NCI-H82 treated with DMSO at 0.1 percent for 48 hours (cell line): ENCODE results near the gene C2CD4A.

Experiments used
- DNase-seq: peaks from one replicate; lab custom pipeline; 2025; ENCODE audit not compliant: unreplicated experiment; lab: John Stamatoyannopoulos, UW

The C2CD4A gene

DNA sequence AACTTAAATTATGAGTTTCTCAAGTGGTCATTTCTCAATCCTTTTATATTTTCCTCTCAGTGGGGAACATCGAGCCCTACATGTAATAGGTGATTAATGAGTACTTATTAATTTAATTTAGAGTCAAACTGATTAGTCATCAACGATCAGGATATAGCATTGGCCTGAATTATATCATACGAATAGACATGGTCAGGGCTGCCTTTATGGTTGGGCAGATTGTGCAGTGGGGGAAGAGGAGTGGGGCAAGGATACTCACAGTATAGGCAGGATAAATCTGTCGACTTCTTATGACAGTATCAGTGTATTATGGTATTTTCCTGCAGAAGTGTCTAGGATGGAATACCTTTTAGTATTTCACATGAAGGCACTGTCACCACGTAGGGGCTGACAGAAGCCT is 27.0 kb downstream of the C2CD4A start:
- no peak for DNase-seq

DNA sequence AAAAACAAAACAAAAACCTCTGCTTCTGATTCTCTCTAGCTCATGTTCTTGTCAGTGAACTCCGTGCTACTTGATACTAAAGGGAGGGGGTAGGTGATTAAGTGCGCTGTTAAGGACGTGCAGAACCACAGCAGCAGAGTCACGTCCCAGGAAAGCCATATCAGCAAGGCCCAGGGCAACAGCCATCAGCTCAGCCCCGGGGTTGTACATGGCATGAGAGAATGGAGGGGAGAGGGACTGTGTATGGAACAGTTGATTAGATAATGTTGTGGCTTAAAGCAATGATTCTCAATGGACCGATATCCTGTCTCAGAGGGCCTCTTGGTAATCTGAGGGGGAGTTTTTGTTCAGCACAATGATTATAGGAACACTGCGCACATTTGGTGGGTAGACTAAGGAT is 27.6 kb downstream of the C2CD4A start:
- DNase-seq, result no peak

DNA sequence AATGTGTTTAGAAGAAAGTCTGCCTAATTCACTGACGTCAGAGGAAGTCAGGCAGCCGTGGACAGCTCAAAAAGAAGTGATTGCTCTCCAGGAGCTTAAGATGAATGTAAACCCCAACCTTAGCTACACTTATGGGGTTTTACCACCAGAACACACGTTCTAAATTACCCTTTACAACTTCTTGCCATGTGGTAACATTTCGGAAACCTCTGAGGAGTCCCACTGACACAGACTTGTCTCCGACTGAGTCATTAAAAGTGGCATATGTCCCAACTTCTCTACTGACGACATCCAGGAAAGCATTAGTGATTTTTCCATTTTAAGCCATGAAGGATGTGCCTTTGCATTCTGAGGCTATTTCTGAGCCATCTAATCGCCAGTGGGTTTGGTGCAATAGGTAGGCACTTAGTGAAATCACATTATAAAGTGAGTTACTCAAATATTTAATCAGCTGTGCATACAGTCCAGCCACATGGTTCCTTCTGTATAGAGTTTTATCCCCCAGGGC is 32.4 kb downstream of the C2CD4A start:
- no peak for DNase-seq

DNA sequence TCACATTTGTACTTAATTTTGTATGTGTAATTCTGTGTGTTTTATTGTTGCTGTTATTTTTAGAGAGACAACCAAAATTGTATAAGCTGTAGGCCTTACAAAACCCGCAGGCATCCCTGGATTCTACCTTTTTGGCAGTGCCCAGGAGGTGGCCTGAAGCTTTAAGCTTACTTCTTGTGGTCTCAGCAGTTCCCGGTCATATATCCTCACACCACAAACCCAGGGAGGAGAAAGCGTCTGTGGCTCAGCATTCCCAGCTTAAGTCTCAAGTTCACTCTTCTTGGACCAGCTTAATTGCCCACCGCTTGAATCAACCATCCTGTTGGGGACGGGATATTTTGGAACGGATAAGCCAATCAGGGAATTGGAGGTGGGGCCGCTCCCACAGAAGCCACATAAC is 36.7 kb downstream of the C2CD4A start:
- no peak for DNase-seq

DNA sequence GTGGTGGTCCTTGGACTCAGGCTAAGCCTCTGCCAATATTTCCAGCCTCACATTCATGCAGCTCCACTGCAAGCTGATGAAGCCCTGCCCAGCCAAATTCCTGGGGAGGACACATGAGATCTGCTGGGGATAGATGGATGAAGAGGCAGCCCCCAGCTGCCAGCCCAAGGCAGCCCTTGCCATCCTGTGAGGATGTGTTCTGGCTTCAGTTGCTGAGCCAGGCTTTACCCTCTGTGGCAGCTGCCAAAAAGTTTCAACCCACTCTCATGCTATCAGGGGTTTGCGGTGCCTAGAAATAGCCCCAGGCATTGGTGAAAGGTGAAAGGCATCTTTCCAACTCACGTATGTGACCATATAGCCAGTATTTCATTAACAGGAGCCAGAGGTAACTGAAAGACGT is 37.6 kb downstream of the C2CD4A start:
- no peak for DNase-seq

DNA sequence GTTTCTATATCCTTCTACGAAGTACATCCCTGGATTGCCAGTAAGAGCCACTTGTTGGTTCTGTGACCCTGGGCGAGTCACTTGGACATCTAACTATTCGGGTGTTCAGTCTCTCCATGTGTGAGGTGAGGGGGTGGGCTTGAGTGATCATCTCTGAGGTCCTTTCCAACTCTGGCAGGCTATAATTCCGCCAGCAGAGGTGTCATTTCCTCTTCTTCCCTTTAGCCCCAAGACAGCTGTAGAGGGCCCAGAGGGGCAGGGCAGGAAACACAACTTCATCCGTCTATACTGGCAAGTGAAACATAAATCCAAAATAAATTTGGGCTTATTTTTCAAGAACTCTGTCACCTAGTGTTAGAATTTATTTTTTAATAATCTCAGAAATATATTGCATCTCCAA is 38.1 kb downstream of the C2CD4A start:
- no peak for DNase-seq

DNA sequence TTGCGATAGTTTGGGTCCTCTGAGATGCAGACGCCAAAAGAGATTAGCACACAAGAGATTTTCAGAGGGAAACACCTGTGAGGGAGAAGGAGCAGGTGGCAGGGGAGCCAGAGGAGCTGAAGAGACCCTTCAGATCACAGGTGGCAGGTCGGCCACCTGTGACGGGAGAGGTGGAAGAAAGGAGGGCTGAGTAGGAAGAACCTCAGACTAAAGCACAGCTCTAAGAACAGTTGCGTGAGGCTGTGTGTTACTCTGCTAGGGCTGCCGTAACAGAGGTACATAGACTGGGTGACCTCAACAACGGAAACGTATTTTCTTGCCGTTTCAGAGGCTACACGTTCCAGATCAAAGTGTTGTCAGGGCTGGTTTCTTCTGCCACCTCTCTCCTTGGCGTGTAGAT is 38.5 kb downstream of the C2CD4A start:
- DNase-seq, result no peak

DNA sequence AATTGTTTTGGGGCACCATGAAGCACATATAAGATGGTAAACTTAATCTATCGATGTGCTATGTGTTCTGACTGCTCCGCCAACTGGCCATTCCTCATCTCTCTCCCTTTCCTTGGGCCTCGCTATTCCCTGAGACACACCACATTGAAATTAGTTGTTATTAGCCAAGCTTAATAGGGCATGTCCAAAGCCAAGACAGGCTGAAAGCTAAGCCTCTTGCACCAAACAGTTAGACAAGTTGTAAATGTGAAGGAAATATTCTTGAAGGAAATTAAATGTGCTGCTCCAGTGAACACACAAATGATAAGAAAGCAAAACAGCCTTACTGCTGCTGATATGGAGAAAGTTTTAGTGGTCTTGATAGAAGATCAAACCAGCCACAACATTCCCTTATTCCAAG is 39.3 kb downstream of the C2CD4A start:
- no peak for DNase-seq

DNA sequence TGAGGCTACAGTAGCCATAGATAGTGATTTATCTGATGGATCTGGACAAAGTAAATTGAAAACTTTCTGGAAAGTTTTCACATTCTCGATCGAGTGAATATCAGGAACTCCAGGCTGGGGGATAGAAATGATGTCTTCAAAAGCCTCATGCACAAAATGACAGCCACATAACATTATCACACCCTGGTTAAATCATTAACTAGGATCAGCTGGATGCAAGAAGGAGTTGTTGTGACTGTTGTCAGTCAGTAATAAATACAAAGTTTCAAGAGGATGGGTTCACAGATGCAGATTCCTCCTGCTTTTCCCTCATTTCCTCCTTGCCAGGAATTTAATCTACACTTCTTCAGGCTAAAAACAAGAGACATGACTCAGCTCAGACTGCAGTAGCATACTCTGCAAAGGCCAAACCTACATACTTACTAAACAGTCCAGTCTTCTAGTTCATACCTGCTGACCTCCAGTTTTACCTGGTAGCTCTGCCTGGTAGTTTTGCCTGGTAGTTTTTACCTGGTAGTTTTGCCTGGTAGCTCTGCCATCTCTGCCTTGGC is 40.9 kb downstream of the C2CD4A start:
- no peak for DNase-seq

DNA sequence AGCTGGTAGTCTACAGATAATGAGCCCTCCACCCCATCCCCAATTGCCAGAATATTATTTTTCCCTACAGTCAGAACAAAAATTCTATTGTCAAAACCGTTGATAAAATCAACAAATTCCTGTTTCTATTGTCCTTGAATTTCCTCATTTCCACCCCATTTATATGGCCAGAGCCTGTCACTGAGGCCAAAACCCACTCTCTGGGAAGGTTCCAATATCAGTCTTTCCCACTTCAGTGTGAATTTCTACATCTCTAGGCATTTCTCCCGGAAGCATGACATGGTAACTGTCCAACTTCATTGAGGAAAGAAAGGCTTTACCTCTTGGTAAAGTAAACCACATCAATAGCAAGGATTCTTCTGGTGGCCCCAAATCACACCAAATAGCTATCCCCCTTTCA is 41.6 kb downstream of the C2CD4A start:
- DNase-seq, result no peak

DNA sequence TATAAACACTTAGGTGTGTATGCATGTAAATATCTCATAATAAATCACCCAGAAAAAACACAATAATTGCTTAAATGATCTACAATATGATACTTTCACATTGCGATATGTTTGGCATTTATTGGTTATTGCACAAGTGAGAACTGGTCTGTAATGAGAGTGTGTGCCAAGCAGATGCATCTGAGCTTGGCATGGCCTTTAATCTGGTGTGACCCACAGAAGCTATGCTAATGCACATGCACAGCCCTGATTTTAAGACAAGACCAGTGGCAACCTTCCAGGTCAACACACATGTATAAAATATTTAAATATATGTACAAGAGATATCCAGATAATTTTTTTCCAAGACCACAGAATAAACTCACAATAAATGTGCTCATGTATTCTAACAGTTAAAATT is 42.7 kb downstream of the C2CD4A start:
- DNase-seq, result no peak

DNA sequence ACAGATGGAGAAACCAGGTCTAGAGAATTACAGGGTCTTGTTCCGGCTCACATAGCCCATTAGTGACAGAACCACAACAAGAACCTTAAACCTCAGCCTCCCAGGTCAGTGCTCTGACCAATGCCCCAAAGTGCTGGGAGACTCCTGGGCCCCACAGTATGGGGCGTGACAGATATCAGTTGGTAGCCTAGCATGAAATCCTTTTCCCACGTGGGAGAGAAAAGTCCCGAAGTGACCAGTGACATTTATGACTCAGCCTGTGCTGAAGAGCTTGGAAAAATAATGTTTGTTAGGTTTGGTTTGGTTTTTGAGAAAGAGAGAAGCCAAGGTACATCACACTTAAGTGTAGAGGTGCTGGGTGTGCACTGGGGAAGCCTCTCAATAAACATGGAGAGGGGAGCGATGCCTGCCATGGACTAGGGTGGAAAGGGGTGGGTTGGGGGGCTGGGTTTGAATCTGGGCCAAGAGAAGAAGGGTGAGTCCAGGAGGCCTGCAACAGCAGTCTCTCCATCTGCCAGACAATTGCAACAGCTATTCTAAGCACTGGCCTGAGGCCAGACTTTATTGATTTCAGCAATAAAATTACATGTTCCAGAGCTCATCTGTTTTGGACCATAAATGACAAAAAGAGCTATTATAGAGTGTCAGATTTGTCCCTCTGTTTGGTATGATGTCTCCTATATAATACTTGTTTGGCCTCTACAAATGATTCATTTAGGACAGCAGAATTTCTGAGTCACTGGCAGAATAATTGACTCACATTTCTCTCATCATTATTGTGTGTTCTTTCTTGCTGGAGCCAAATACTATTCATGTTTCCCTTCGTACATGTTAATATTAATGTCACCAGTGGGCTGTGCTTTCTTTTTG is 43.4 kb downstream of the C2CD4A start:
- DNase-seq, result no peak

DNA sequence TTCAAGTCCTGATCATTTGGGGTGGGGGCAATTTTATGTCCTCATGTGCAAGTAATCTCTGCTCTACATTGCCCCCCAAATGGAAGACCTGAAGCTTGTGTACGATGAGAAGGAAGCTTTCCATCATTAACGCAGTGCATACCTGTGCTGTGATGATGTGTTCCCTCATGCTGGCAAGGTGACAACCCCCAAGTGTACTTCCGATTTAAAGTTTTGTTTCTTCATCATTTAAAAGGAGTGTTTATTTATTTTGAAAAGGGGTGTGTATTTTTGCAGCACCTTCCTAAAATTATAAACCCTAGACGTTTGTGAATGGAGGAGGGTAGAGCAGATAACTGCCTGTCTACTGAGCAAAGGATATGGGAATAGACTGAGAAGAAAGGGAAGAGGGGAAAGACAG is 45.3 kb downstream of the C2CD4A start:
- no peak for DNase-seq

DNA sequence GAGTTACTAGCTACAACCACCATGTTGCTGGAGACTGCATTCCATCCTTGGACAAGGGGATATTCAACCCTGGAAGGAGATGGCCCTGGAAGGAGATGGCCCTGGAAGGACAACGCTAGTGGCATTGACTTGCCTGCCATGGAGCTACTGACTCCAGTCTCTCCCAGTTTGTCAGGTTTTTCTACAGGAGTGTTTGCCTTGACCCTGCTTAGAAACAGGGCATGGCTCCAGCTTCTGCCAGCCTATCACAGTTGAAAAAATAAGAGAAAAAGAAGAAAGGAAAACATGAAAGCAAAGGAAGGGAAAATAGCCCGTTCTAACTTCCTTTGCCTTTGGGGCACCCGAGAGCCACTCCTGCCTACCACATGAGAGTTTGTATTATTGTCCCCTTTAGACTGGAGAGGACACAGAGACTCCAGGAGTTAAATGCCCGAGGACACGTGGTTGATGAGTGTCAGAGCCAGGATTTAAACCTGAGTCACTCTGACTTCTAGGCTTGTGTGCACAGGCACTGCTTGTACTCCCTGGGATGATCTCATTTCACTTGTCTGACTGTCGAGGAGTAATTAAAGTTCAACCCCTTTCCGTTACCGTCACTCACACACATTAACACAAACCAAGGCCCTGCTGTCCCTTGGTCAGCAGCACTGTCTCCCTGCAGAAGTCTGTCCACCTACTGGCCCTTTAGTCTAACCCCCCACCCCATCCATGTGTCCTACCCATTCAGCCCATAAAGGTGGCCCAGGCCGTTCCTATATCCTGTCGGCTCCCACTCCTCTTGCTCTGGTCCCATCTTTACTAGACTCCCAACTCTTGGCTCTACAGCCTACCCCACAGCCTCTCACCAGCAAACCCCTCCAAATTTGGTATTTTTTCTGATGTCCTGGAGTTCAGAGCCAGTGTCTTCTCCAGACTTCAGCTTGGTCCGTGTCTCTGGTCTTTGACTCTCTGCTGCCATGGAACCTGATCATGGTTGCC is 46.1 kb downstream of the C2CD4A start:
- no peak for DNase-seq

DNA sequence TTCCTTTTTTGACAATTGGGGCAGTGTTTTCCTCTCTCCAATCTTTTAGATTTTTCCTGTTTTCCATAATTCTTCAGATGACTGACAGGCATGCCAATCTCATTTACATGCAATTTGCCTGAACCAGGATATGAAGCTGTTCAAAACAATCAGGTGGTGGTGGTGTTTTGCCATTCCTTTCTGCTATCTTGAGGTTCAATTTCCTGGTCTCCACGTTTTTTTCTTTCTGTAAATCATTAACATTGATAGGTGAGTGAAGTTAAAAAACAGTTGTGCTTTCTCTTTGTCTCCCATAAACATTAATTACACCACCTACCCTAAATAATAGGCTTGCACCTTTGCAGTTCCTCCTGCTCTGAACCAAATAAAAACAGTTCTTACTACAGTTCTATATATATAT is 49.1 kb downstream of the C2CD4A start:
- no peak for DNase-seq

DNA sequence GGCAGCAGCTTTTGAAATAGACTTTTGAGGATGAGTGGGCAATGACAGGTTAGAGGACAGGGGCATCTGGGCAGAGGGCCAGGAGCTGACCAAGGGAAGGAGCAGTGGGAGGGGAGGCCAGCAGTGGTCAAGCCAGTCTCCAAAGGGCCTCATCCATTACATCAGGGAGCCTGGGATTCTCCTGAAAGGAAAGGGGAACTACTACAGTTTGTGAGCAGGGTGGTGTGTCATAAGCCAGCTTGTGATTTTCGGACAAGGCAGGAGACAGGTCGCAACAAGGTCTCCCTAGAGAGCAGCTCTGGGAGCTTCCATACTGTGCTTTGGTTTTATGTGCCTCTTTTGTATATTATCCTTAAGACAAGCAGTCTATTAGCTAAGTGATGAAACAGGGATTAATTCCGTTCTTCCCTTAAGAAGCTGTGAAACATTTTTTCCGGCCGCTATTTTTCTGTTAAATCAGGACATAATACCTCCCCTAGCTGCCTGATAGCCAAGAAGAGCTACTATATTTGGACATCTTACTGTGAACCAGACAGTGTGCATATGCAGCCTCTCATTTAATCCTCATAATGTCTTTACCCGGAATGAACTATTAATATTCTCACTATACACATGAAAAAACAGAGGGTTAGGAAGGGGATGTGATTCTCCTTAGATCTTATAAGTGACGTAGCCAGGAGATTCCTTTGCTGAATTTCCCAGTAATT is 51.9 kb downstream of the C2CD4A start:
- DNase-seq, result no peak

DNA sequence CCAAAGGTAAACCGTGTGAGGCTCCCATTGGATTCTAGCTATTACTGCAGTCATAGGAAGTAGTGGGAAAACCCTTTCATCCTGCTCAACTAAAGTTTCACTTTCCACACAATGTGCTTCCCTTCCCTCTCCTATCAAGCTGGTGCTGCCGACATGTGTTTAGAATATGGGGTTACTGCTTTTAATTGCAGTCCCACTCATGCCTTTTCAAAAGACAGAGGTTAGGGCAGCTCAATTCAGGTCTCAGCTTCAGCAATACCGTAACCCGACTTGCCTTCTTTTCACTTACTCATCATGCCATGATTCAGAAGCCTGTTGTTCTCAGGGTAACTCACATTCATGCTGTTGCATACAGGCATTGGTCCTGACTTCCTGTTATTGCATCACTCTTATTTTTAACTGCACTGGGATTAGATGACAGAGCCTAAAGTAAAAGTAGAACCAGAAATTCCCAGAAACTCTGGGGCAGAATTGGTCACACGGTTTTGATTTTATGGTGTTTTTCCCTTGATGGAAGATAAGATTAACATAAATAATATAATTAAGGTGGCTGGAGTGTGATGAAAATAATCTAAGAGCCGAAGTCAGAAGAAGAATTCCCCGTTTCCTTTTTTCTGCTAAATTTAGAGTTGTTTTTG is 52.6 kb downstream of the C2CD4A start:
- DNase-seq, result no peak

DNA sequence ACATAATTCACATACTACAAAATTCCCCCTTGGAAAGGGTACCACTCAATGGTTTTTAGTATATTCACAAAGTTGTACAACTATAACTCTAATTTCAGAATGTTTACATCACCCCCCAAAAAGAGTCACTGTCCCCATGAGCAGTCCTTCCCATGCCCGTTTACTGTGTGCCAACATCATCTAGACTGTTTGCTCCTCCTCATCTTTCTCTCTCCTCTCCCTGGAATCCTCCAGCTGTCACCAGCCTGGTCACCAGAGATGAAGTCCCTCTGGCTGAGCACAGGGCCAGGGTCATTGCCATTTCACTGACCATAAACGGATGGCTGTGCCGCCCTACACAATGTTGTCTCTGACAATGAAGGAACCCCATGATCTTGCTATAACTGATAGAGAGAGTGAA is 53.1 kb downstream of the C2CD4A start:
- DNase-seq, result no peak
